K562 (cell line): ENCODE measurements around the gene ASRGL1. TPM values are rescaled to one million over a fixed set of nuclear protein-coding genes. Genes with fewer than 3 reads are reported as not detected.

Experiments
- ATAC-seq: fragments of 200-7000 bp; cut with Tn5 transposase; 3 replicates; pipeline ENCODE4 v1.9.1; 2020; ENCODE audit warnings: moderate library complexity
- BruUV-seq: library from RNA; stranded (reverse); fragments of 400-500 nt; replicated peaks from 2 replicates; lab custom pipeline; 2021; lab: Mats Ljungman, UMichigan
- CTCF ChIA-PET: fragments of 300-600 bp; formaldehyde crosslinking; extraction: SDS; loops from one replicate; lab custom pipeline; 2021; ENCODE audit warnings: low intra/inter-chr PET ratio; lab: Yijun Ruan, JAX
- POLR2A ChIA-PET: fragments of 300-600, 350-650 bp; sonication (Branson Sonifier 250); formaldehyde crosslinking; extraction: SDS; loops from one replicate; lab custom pipeline; 2021; ENCODE audit warnings: antibody characterized with exemption, inconsistent platforms; lab: Yijun Ruan, JAX
- DNase-seq, 4 experiments: peaks; one replicate each; pipeline versions ENCODE4 v3.0.0 to v3.0.0-alpha.2; 2011 to 2018; ENCODE audit warnings: low spot score in 3 of 4, mixed read lengths in 3 of 4; ENCODE audit errors: extremely low read depth in 1 of 4
- FAIRE-seq: peaks from 2 replicates; lab custom pipeline; 2011; peaks lifted over from hg19 to GRCh38; lab: Jason Lieb, UNC
- H2AFZ ChIP-seq: 2 replicates; pipeline ENCODE4 v1.6.0; 2011; ENCODE audit warnings: low read depth, low read length, control low read depth, inconsistent platforms
- H3K27ac ChIP-seq: fragments of 200-600 bp; 3 replicates; pipeline ENCODE4 v1.8.0; 2011; ENCODE audit warnings: low read depth, mild to moderate bottlenecking, control low read depth, inconsistent platforms, low read length, moderate library complexity, mixed read lengths; ENCODE audit errors: extremely low read depth
- H3K27me3 ChIP-seq, 2 experiments: fragments of 300-600 bp in 1 of 2; 2 replicates in 1 of 2; 3 replicates in 1 of 2; pipeline versions ENCODE4 v1.6.0 to v1.8.0; 2011; ENCODE audit warnings: inconsistent platforms in 2 of 2, low read length in 2 of 2, mild to moderate bottlenecking in 1 of 2, mixed read lengths in 1 of 2, moderate library complexity in 1 of 2; ENCODE audit not compliant: control insufficient read depth in 2 of 2, insufficient read depth in 2 of 2
- H3K36me3 ChIP-seq: fragments of 300-600 bp; 3 replicates; pipeline ENCODE4 v1.8.0; 2011; ENCODE audit warnings: mild to moderate bottlenecking, low read length, inconsistent platforms; ENCODE audit not compliant: control insufficient read depth, insufficient read depth
- H3K4me1 ChIP-seq, 2 experiments: fragments of 200-600 bp in 1 of 2; replicated peaks in 1 of 2; 2 replicates in 1 of 2; 3 replicates in 1 of 2; pipeline versions ENCODE4 v1.5.1 to v1.8.0; 2011; ENCODE audit warnings: inconsistent platforms in 2 of 2, low read length in 2 of 2, mild to moderate bottlenecking in 1 of 2, mixed read lengths in 1 of 2, moderate library complexity in 1 of 2; ENCODE audit not compliant: control insufficient read depth in 2 of 2, insufficient read depth in 2 of 2
- H3K4me2 ChIP-seq: 2 replicates; pipeline ENCODE4 v1.6.1; 2011; ENCODE audit warnings: low read length, control low read depth, inconsistent platforms, mixed read lengths; ENCODE audit not compliant: insufficient read depth
- H3K4me3 ChIP-seq: fragments of 200-600 bp; sonication (generic), shearing (Covaris generic); 2 replicates; pipeline ENCODE4 v1.5.1; 2016; ENCODE audit warnings: control low read depth, inconsistent platforms
- H3K79me2 ChIP-seq: fragments of 200-600 bp; 3 replicates; pipeline ENCODE4 v1.8.0; 2011; ENCODE audit warnings: low read length, inconsistent platforms; ENCODE audit not compliant: control insufficient read depth, insufficient read depth
- H3K9ac ChIP-seq, 2 experiments: 2 replicates each; pipeline versions ENCODE4 v1.6.0 to v1.6.1; 2011; ENCODE audit warnings: low read depth in 2 of 2, low read length in 2 of 2, control low read depth in 1 of 2, inconsistent platforms in 1 of 2, mild to moderate bottlenecking in 1 of 2, mixed read lengths in 1 of 2; ENCODE audit not compliant: insufficient read depth in 1 of 2
- H3K9me1 ChIP-seq: one replicate; pipeline ENCODE4 v1.6.0; 2011; ENCODE audit warnings: inconsistent platforms, mild to moderate bottlenecking, low read length, moderate library complexity; ENCODE audit not compliant: control insufficient read depth, insufficient read depth
- H3K9me3 ChIP-seq: replicated peaks from 2 replicates; pipeline ENCODE4 v1.5.1; 2011; ENCODE audit warnings: low read depth, low read length, inconsistent platforms; ENCODE audit not compliant: control insufficient read depth, insufficient read depth
- H4K20me1 ChIP-seq: replicated peaks from 2 replicates; pipeline ENCODE4 v1.6.1; 2011; ENCODE audit warnings: low read length, inconsistent platforms, mixed read lengths; ENCODE audit not compliant: control insufficient read depth, insufficient read depth
- GABPB2 ChIP-seq: fragments of 250-450 bp; sonication (Bioruptor Pico); conservative IDR thresholded peaks from 2 replicates; pipeline ENCODE4 v1.5.1; 2021; ENCODE audit warnings: mild to moderate bottlenecking
- MCM7 ChIP-seq, 2 experiments: fragments of 450-650 bp; IDR thresholded peaks; 2 replicates each; pipeline ENCODE4 v1.6.1; 2016 to 2018
- NFE2L1 ChIP-seq: fragments of 450-650 bp; IDR thresholded peaks from 2 replicates; pipeline ENCODE4 v1.6.1; 2016; ENCODE audit warnings: missing genetic modification characterization, low read depth, mild to moderate bottlenecking, missing compliant biosample characterization, moderate library complexity, borderline replicate concordance
- POLR2AphosphoS5 ChIP-seq: IDR thresholded peaks from 2 replicates; pipeline ENCODE4 v1.6.1; 2011; ENCODE audit warnings: mild to moderate bottlenecking, low read depth, low read length, moderate library complexity; ENCODE audit not compliant: control insufficient read depth, insufficient read depth
- ZFP36 ChIP-seq: fragments of 150-350 bp; IDR thresholded peaks from 2 replicates; pipeline ENCODE4 v1.6.1; 2018; ENCODE audit warnings: low read length, low read depth; ENCODE audit not compliant: partially characterized antibody
- ZNF140 ChIP-seq: fragments of 250-450 bp; sonication (Bioruptor Pico); IDR thresholded peaks from 2 replicates; pipeline ENCODE4 v1.8.0; 2021; ENCODE audit warnings: moderate library complexity, mild to moderate bottlenecking, inconsistent platforms
- ZNF146 ChIP-seq: IDR thresholded peaks from one replicate; pipeline ENCODE4 v1.6.1; 2018; ENCODE audit warnings: missing compliant biosample characterization; ENCODE audit not compliant: unreplicated experiment
- ZNF24 ChIP-seq: fragments of 450-650 bp; IDR thresholded peaks from 2 replicates; pipeline ENCODE4 v1.6.1; 2016
- ZNF318 ChIP-seq, 2 experiments: fragments of 450-650 bp; IDR thresholded peaks; 2 replicates each; pipeline ENCODE4 v1.6.1; 2016; ENCODE audit warnings: mild to moderate bottlenecking in 2 of 2, borderline replicate concordance in 1 of 2, low read depth in 1 of 2, moderate library complexity in 1 of 2
- ZNF785 ChIP-seq: fragments of 250-450 bp; sonication (Bioruptor Pico); IDR thresholded peaks from 2 replicates; pipeline ENCODE4 v1.4.0; 2020; ENCODE audit warnings: mild to moderate bottlenecking
- WGBS: fragments of 100-300 bp; shearing (Covaris generic); methylation state at CpG from one replicate; pipeline ENCODE4 v1.1.6; 2016; ENCODE audit warnings: low coverage, mixed read lengths; ENCODE audit not compliant: insufficient coverage; ENCODE audit errors: missing lambda C conversion rate; 5-methylcytosine and 5-hydroxymethylcytosine counted together
- in situ Hi-C: fragments of 300-500 bp; cut with MboI; formaldehyde crosslinking; loops from 4 replicates; pipeline ENCODE4 v1.15.0; 2018; ENCODE audit warnings: inconsistent platforms, mixed read lengths
- intact Hi-C: fragments of 100-400 bp; cut with micrococcal nuclease; formaldehyde crosslinking; loops from 2 replicates; pipeline ENCODE4 v1.14.2; 2022
- polyA plus RNA-seq, 8 experiments: library from polyadenylated mRNA; depleted of rRNA in 4 of 8; stranded (reverse) in 5 of 8; unstranded in 3 of 8; fragments of >200 nt; fragmentation: Nextera tagmentation in 2 of 8; fragmentation: Illumina TruSeq in 1 of 8; extraction: Ambion mirVana in 2 of 8; extraction: Trizol in 1 of 8; gene quantifications; 2 replicates each; pipeline versions ENCODE4 v1.2.1 to v1.2.3, GENCODE V29; 2011 to 2014; ENCODE audit warnings: inconsistent platforms in 1 of 8, missing spikeins in 1 of 8
- total RNA-seq, 7 experiments: library from RNA; depleted of rRNA in 6 of 7; stranded (reverse); fragments of >200 nt in 6 of 7; fragmentation: Illumina TruSeq in 2 of 7; extraction: Trizol in 2 of 7; gene quantifications; 2 replicates each; pipeline versions ENCODE4 v1.2.1 to v1.2.3, GENCODE V29; 2011 to 2021; ENCODE audit warnings: low replicate concordance in 1 of 7
- TF ChIP-seq, protein P1 (sequence below): fragments of 450-650 bp; IDR thresholded peaks from 2 replicates; pipeline ENCODE4 v1.6.1; 2016; ENCODE audit warnings: low read depth, mild to moderate bottlenecking, moderate library complexity
- TF ChIP-seq, protein P2 (sequence below), 2 experiments: IDR thresholded peaks; 2 replicates each; pipeline ENCODE4 v1.6.1; 2011; ENCODE audit warnings: borderline replicate concordance in 1 of 2, control low read depth in 1 of 2, low read depth in 1 of 2, low read length in 1 of 2, mild to moderate bottlenecking in 1 of 2, mixed read lengths in 1 of 2, moderate library complexity in 1 of 2; ENCODE audit not compliant: insufficient read depth in 1 of 2, insufficient read length in 1 of 2, poor library complexity in 1 of 2, severe bottlenecking in 1 of 2; ENCODE audit errors: extremely low read depth in 1 of 2

Gene ASRGL1
- total and polyA plus RNA-seq, 9 of the 15 experiments (the other 6 are each of a cell fraction or from before 2014, with no cell fraction given), result 3.1 to 23.0 (median 11.2) TPM

DNA sequence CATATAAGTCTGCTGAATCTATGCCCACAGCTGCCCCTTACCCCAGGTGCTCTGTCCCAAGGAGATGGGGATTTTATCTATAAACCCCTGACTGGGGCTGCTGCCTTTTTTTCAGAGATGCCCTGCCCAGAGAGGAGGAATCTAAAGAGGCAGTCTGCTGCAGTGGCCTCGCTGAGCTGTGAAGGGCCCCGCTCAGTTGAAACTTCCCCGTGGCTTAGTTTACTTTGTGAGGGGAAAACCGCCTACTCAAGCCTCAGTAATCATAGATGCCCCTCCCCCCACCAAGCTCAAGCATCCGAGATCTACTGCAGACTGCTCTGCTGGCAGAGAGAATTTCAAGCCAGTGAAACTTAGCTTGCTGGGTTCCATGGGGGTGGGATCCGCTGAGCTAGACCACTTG is 31.0 kb upstream of the ASRGL1 start:
- CTCF ChIA-PET, result no interaction called here
- DNase-seq (no peak), ATAC-seq (no peak), FAIRE-seq (no peak)
- H3K9ac ChIP-seq, result no peak overlapping the region
- in situ Hi-C loops (no loop called here), intact Hi-C loops (no loop called here)
- H3K79me2 ChIP-seq, result no peaks in the 10 kb centered on the region
- BruUV-seq, result no TSS peak
- POLR2A ChIA-PET, result interaction anchor here (1.3 to 2.4 kb wide), 2 partner anchors 9 to 64 kb away, joined by 4 to 7 read pairs; partner anchors contain the start of gene SCGB1D2
- H3K27me3 ChIP-seq, result no peaks in the 10 kb centered on the region
- no peak overlapping the region for H3K4me3 ChIP-seq
- H3K36me3 ChIP-seq, result no peaks in the 10 kb centered on the region
- H3K27ac ChIP-seq, result no peak overlapping the region
- H4K20me1 ChIP-seq, result no peaks in the 10 kb centered on the region
- H3K9me1 ChIP-seq, result no peaks in the 10 kb centered on the region
- no peak overlapping the region for H2AFZ ChIP-seq
- no peaks in the 10 kb centered on the region for H3K9me3 ChIP-seq
- WGBS, result 1% methylated on average over 6 of the region's 6 CpGs
- H3K4me2 ChIP-seq, result no peak overlapping the region
- H3K4me1 ChIP-seq, result peaks cover 0 to 2% of the 10 kb centered on the region in 2 experiments; a peak in 1 of 5 replicates
- TF ChIP-seq ZNF146 (CRISPR knock-in tag) (no peak), ZNF318 (IDR thresholded peaks at IDR 0.05; ENCODE audit: borderline replicate concordance in 1 of 2, low read depth in 1 of 2) (no peak), NFE2L1 (tag) (no peak), ZNF785 (CRISPR knock-in tag) (no peak), GABPB2 (CRISPR knock-in tag) (no peak), ZNF140 (CRISPR knock-in tag) (no peak), MCM7 (IDR thresholded peaks at IDR 0.05) (no peak), ZNF24 (no peak), ZFP36 (no peak), POLR2AphosphoS5 (no peak)
- TF ChIP-seq, protein P1, sequence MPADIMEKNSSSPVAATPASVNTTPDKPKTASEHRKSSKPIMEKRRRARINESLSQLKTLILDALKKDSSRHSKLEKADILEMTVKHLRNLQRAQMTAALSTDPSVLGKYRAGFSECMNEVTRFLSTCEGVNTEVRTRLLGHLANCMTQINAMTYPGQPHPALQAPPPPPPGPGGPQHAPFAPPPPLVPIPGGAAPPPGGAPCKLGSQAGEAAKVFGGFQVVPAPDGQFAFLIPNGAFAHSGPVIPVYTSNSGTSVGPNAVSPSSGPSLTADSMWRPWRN, result no peak
- TF ChIP-seq, protein P2, sequence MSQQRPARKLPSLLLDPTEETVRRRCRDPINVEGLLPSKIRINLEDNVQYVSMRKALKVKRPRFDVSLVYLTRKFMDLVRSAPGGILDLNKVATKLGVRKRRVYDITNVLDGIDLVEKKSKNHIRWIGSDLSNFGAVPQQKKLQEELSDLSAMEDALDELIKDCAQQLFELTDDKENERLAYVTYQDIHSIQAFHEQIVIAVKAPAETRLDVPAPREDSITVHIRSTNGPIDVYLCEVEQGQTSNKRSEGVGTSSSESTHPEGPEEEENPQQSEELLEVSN (IDR thresholded peaks at IDR 0.05; ENCODE audit: borderline replicate concordance in 1 of 2, extremely low read depth in 1 of 2, insufficient read depth in 1 of 2, insufficient read length in 1 of 2, low read depth in 1 of 2, low read length in 1 of 2, poor library complexity in 1 of 2, severe bottlenecking in 1 of 2), result no peak
